Urinary bladder (tissue), 4 donors: ENCODE results near the gene IGF2R. TPM values are rescaled to one million over a fixed set of nuclear protein-coding genes. Genes with fewer than 3 reads are reported as not detected.

Experiments used
- DNase-seq: peaks from one replicate; pipeline ENCODE4 v3.0.0-alpha.2; 2015; ENCODE audit errors: extremely low spot score
- H3K27ac ChIP-seq: one replicate; pipeline ENCODE4 v1.5.1; 2013; ENCODE audit warnings: low read depth, mild to moderate bottlenecking, moderate library complexity
- H3K36me3 ChIP-seq: one replicate; pipeline ENCODE4 v1.6.1; 2013; ENCODE audit warnings: mild to moderate bottlenecking, moderate library complexity; ENCODE audit not compliant: insufficient read depth
- H3K4me1 ChIP-seq: one replicate; pipeline ENCODE4 v1.6.1; 2013; ENCODE audit warnings: mild to moderate bottlenecking, moderate library complexity; ENCODE audit not compliant: insufficient read depth
- H3K4me3 ChIP-seq: one replicate; pipeline ENCODE4 v1.5.1; 2013; ENCODE audit warnings: low read depth, low read length
- WGBS: extraction: QIAGEN DNeasy Blood & Tissue Kit; methylation state at CpG from one replicate; pipeline ENCODE4 v1.1.7; 2013; 5-methylcytosine and 5-hydroxymethylcytosine counted together
- polyA plus RNA-seq: library from polyadenylated mRNA; stranded (reverse); fragments of 200-250 nt; gene quantifications from one replicate; pipeline ENCODE4 v1.2.3, GENCODE V29; 2013
- total RNA-seq: library from RNA; depleted of rRNA; stranded (reverse); fragments of >200 nt; gene quantifications from one replicate; pipeline ENCODE4 v1.2.3, GENCODE V29; 2014
- donor health status: healthy with polysubstance abuse.
- donor health status: healthy.

Gene IGF2R
- total and polyA plus RNA-seq, 2 donors: 32.1 to 46.6 TPM

- no peaks in the 10 kb centered on the region for H3K4me1 ChIP-seq
- no peak for DNase-seq
- no peak overlapping the region for H3K27ac ChIP-seq
- 92% methylated on average over 6 of the region's 6 CpGs for WGBS
- H3K36me3 ChIP-seq: peaks cover 2% of the 10 kb centered on the region
- H3K4me3 ChIP-seq: no peak overlapping the region
These were observed 85.4 kb downstream of the IGF2R start for GRCh38 chr6:160054271-160054670.

GRCh38 chr6:160054913-160055312 is 86.0 kb downstream of the IGF2R start:
- no peak overlapping the region for H3K4me3 ChIP-seq
- no peaks in the 10 kb centered on the region for H3K4me1 ChIP-seq
- DNase-seq: no peak
- 92% methylated on average over 7 of the region's 7 CpGs for WGBS
- no peak overlapping the region for H3K27ac ChIP-seq
- H3K36me3 ChIP-seq: peaks cover 2% of the 10 kb centered on the region

GRCh38 chr6:160055378-160055777 is 86.5 kb downstream of the IGF2R start:
- DNase-seq: no peak
- no peak overlapping the region for H3K4me3 ChIP-seq
- WGBS: 93% methylated on average over 5 of the region's 5 CpGs
- H3K27ac ChIP-seq: no peak overlapping the region
- no peaks in the 10 kb centered on the region for H3K4me1 ChIP-seq
- peaks cover 4% of the 10 kb centered on the region for H3K36me3 ChIP-seq

- H3K27ac ChIP-seq: no peak overlapping the region
- DNase-seq: no peak
- 75% methylated on average over 6 of the region's 6 CpGs for WGBS
- H3K36me3 ChIP-seq: peaks cover 5% of the 10 kb centered on the region
- no peaks in the 10 kb centered on the region for H3K4me1 ChIP-seq
- no peak overlapping the region for H3K4me3 ChIP-seq
These were observed 86.9 kb downstream of the IGF2R start for GRCh38 chr6:160055813-160056212.

- H3K4me1 ChIP-seq: no peaks in the 10 kb centered on the region
- H3K4me3 ChIP-seq: no peak overlapping the region
- H3K27ac ChIP-seq: no peak overlapping the region
- no peak for DNase-seq
- peaks cover 8% of the 10 kb centered on the region for H3K36me3 ChIP-seq
- 76% methylated on average over 6 of the region's 6 CpGs for WGBS
These were observed 88.2 kb downstream of the IGF2R start for GRCh38 chr6:160057080-160057479.

- no peak overlapping the region for H3K4me3 ChIP-seq
- WGBS: 89% methylated on average over 6 of the region's 6 CpGs
- H3K4me1 ChIP-seq: no peaks in the 10 kb centered on the region
- no peak overlapping the region for H3K27ac ChIP-seq
- H3K36me3 ChIP-seq: peaks cover 8% of the 10 kb centered on the region
- no peak for DNase-seq
These were observed 89.8 kb downstream of the IGF2R start for GRCh38 chr6:160058603-160059215.

- Histone ChIP-seq H3K4me1 (no peaks in the 10 kb centered on the region), H3K4me3 (no peak overlapping the region), H3K27ac (no peak overlapping the region), H3K36me3 (peaks cover 8% of the 10 kb centered on the region)
- DNase-seq: no peak
- 84% methylated on average over 11 of the region's 11 CpGs for WGBS
These were observed 91.3 kb downstream of the IGF2R start for GRCh38 chr6:160060221-160060620.

GRCh38 chr6:160060920-160061447 is 92.1 kb downstream of the IGF2R start:
- WGBS: 89% methylated on average over 4 of the region's 4 CpGs
- H3K27ac ChIP-seq: no peak overlapping the region
- no peaks in the 10 kb centered on the region for H3K4me1 ChIP-seq
- H3K36me3 ChIP-seq: peaks cover 8% of the 10 kb centered on the region
- DNase-seq: no peak
- H3K4me3 ChIP-seq: no peak overlapping the region

- no peak overlapping the region for H3K27ac ChIP-seq
- WGBS: 87% methylated on average over 8 of the region's 8 CpGs
These were observed 95.0 kb downstream of the IGF2R start for GRCh38 chr6:160063771-160064413.

GRCh38 chr6:160065200-160065599 is 96.3 kb downstream of the IGF2R start:
- 89% methylated on average over 9 of the region's 9 CpGs for WGBS
- H3K36me3 ChIP-seq: peaks cover 13% of the 10 kb centered on the region
- H3K27ac ChIP-seq: no peak overlapping the region
- no peak overlapping the region for H3K4me3 ChIP-seq
- DNase-seq: no peak
- no peaks in the 10 kb centered on the region for H3K4me1 ChIP-seq

More at GRCh38 chr6:160063771-160064413, 95.0 kb downstream of the IGF2R start:
- no peak for DNase-seq
- Histone ChIP-seq H3K4me1 (no peaks in the 10 kb centered on the region), H3K4me3 (no peak overlapping the region), H3K36me3 (peaks cover 12% of the 10 kb centered on the region)

- no peaks in the 10 kb centered on the region for H3K4me1 ChIP-seq
- no peak for DNase-seq
- no peak overlapping the region for H3K4me3 ChIP-seq
- WGBS: 95% methylated on average over 10 of the region's 10 CpGs
- H3K36me3 ChIP-seq: peaks cover 7% of the 10 kb centered on the region
- no peak overlapping the region for H3K27ac ChIP-seq
These were observed 98.7 kb downstream of the IGF2R start for GRCh38 chr6:160067564-160067963.

GRCh38 chr6:160068346-160068745 is 99.5 kb downstream of the IGF2R start:
- H3K4me1 ChIP-seq: no peaks in the 10 kb centered on the region
- H3K4me3 ChIP-seq: no peak overlapping the region
- DNase-seq: no peak
- WGBS: 88% methylated on average over 7 of the region's 7 CpGs
- peaks cover 7% of the 10 kb centered on the region for H3K36me3 ChIP-seq
- no peak overlapping the region for H3K27ac ChIP-seq

GRCh38 chr6:160069050-160069454 is 100.2 kb downstream of the IGF2R start:
- Histone ChIP-seq H3K36me3 (peaks cover 7% of the 10 kb centered on the region), H3K4me3 (no peak overlapping the region), H3K27ac (no peak overlapping the region), H3K4me1 (no peaks in the 10 kb centered on the region)
- 80% methylated on average over 9 of the region's 9 CpGs for WGBS
- DNase-seq: no peak

GRCh38 chr6:160069459-160069858 is 100.6 kb downstream of the IGF2R start:
- WGBS: 94% methylated on average over 7 of the region's 7 CpGs
- no peaks in the 10 kb centered on the region for H3K4me1 ChIP-seq
- H3K4me3 ChIP-seq: no peak overlapping the region
- peaks cover 7% of the 10 kb centered on the region for H3K36me3 ChIP-seq
- H3K27ac ChIP-seq: no peak overlapping the region
- no peak for DNase-seq
